Neural cell (in vitro differentiated cells): Measurements from ENCODE around the gene C11orf42. TPM values are rescaled to one million over a fixed set of nuclear protein-coding genes. Genes with fewer than 3 reads are reported as not detected.

Source experiments
- H2AFZ ChIP-seq: fragments of 200-600, 300-800 bp; sonication (generic), shearing (Covaris generic); 2 replicates; pipeline ENCODE4 v1.6.0; 2014; ENCODE audit warnings: low read depth, mild to moderate bottlenecking, antibody characterized with exemption, low read length, moderate library complexity
- H3F3A ChIP-seq: fragments of 200-600 bp; shearing (Covaris generic); 2 replicates; pipeline ENCODE4 v1.6.1; 2016; ENCODE audit warnings: mild to moderate bottlenecking, moderate library complexity, mixed read lengths, antibody characterized with exemption, low read length; ENCODE audit not compliant: insufficient read depth, poor library complexity, severe bottlenecking
- H3K27ac ChIP-seq: fragments of 200-600, 300-800 bp; sonication (generic), shearing (Covaris generic); 2 replicates; pipeline ENCODE4 v1.5.1; 2014; ENCODE audit warnings: mild to moderate bottlenecking, low read length, moderate library complexity
- H3K27me3 ChIP-seq: fragments of 300-800, 200-600 bp; sonication (generic), shearing (Covaris generic); 2 replicates; pipeline ENCODE4 v1.6.0; 2014; ENCODE audit warnings: mild to moderate bottlenecking, low read depth, low read length, moderate library complexity; ENCODE audit not compliant: insufficient read depth
- H3K36me3 ChIP-seq: fragments of 300-800, 200-600 bp; sonication (generic), shearing (Covaris generic); 2 replicates; pipeline ENCODE4 v1.5.1; 2014; ENCODE audit warnings: mild to moderate bottlenecking, antibody characterized with exemption, low read length, moderate library complexity; ENCODE audit not compliant: insufficient read depth
- H3K4me2 ChIP-seq: fragments of 300-800, 200-600 bp; sonication (generic), shearing (Covaris generic); 2 replicates; pipeline ENCODE4 v1.6.0; 2014; ENCODE audit warnings: mild to moderate bottlenecking, low read length
- H3K4me3 ChIP-seq: fragments of 300-800, 200-600 bp; sonication (generic), shearing (Covaris generic); 2 replicates; pipeline ENCODE4 v1.5.1; 2014; ENCODE audit warnings: mild to moderate bottlenecking, low read length, moderate library complexity
- H3K79me2 ChIP-seq: fragments of 200-600 bp; shearing (Covaris generic); replicated peaks from 2 replicates; pipeline ENCODE4 v1.6.0; 2014; ENCODE audit warnings: mild to moderate bottlenecking, low read length, moderate library complexity; ENCODE audit not compliant: insufficient read depth
- H3K9ac ChIP-seq: fragments of 300-800, 200-600 bp; sonication (generic), shearing (Covaris generic); 2 replicates; pipeline ENCODE4 v1.6.1; 2016; ENCODE audit warnings: mild to moderate bottlenecking, low read length, mixed read lengths
- H3K9me2 ChIP-seq: fragments of 200-600 bp; shearing (Covaris generic); 2 replicates; pipeline ENCODE4 v1.6.1; 2016; ENCODE audit warnings: mild to moderate bottlenecking, low read length, mixed read lengths; ENCODE audit not compliant: insufficient read depth
- H3K9me3 ChIP-seq: fragments of 200-600, 300-800 bp; sonication (generic), shearing (Covaris generic); 2 replicates; pipeline ENCODE4 v1.6.1; 2016; ENCODE audit warnings: mild to moderate bottlenecking, mixed run types, low read length, moderate library complexity, mixed read lengths
- H4K20me1 ChIP-seq: fragments of 200-600 bp; shearing (Covaris generic); 2 replicates; pipeline ENCODE4 v1.6.1; 2016; ENCODE audit warnings: mild to moderate bottlenecking, mixed run types; ENCODE audit not compliant: insufficient read depth
- EP300 ChIP-seq: fragments of 450-650 bp; conservative IDR thresholded peaks from 2 replicates; pipeline ENCODE4 v1.6.1; 2014; ENCODE audit warnings: antibody characterized with exemption, mild to moderate bottlenecking, moderate library complexity; ENCODE audit not compliant: poor library complexity, severe bottlenecking
- EZH2 ChIP-seq: fragments of 200-600, 300-800 bp; shearing (Covaris generic), sonication (generic); IDR thresholded peaks from 2 replicates; pipeline ENCODE4 v1.6.1; 2014; ENCODE audit warnings: antibody characterized with exemption, low read length, borderline replicate concordance, mild to moderate bottlenecking; ENCODE audit not compliant: insufficient read depth, poor library complexity, severe bottlenecking
- MXI1 ChIP-seq: fragments of 450-650 bp; conservative IDR thresholded peaks from 2 replicates; pipeline ENCODE4 v1.6.1; 2014; ENCODE audit warnings: antibody characterized with exemption, mild to moderate bottlenecking; ENCODE audit not compliant: poor library complexity, severe bottlenecking
- POLR2AphosphoS5 ChIP-seq: IDR thresholded peaks from 2 replicates; pipeline ENCODE4 v1.6.1; 2012
- RAD21 ChIP-seq: fragments of 450-650 bp; conservative IDR thresholded peaks from 2 replicates; pipeline ENCODE4 v1.6.1; 2014; ENCODE audit warnings: antibody characterized with exemption, mild to moderate bottlenecking, moderate library complexity
- SMC3 ChIP-seq: fragments of 450-650 bp; conservative IDR thresholded peaks from 2 replicates; pipeline ENCODE4 v1.6.1; 2014; ENCODE audit warnings: antibody characterized with exemption, mild to moderate bottlenecking, moderate library complexity; ENCODE audit not compliant: poor library complexity
- TAF1 ChIP-seq: IDR thresholded peaks from 2 replicates; pipeline ENCODE4 v1.6.1; 2012; ENCODE audit warnings: low read depth
- polyA plus RNA-seq: library from polyadenylated mRNA; depleted of rRNA; stranded (reverse); fragments of >200 nt; gene quantifications from 2 replicates; pipeline ENCODE4 v1.2.3, GENCODE V29; 2014
- TF ChIP-seq, protein P1 (sequence below): IDR thresholded peaks from 2 replicates; pipeline ENCODE4 v1.6.1; 2012; ENCODE audit warnings: borderline replicate concordance
- TF ChIP-seq, protein P2 (sequence below): fragments of 450-650 bp; IDR thresholded peaks from 2 replicates; pipeline ENCODE4 v1.5.1; 2014; ENCODE audit warnings: antibody characterized with exemption, mild to moderate bottlenecking, moderate library complexity; ENCODE audit not compliant: poor library complexity, severe bottlenecking

Gene C11orf42
- polyA plus RNA-seq, 1 donor from 2014 or later, result not detected

DNA sequence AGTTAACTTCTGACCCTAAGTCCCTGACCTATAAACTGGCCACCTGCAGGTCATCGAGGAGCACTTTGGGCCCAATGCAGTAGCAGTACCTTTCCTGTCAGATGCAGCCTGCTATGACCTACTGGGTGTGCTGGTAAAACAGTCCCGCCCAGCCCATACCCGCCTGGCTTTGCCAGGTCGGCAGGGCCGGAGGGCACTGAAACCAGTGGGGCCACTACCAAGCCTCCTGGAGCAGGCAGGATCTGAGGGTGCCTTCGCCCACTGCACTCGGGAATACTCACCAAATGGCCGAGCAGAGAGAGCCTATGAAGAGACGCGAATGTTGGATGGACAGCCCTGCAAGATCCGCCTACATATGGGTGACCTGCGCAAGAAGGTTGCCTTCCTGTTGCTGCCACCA lies 4.4 kb downstream of the C11orf42 start:
- TF ChIP-seq SMC3, result no peak
- no peak for TF ChIP-seq MXI1
- TF ChIP-seq, protein P1, sequence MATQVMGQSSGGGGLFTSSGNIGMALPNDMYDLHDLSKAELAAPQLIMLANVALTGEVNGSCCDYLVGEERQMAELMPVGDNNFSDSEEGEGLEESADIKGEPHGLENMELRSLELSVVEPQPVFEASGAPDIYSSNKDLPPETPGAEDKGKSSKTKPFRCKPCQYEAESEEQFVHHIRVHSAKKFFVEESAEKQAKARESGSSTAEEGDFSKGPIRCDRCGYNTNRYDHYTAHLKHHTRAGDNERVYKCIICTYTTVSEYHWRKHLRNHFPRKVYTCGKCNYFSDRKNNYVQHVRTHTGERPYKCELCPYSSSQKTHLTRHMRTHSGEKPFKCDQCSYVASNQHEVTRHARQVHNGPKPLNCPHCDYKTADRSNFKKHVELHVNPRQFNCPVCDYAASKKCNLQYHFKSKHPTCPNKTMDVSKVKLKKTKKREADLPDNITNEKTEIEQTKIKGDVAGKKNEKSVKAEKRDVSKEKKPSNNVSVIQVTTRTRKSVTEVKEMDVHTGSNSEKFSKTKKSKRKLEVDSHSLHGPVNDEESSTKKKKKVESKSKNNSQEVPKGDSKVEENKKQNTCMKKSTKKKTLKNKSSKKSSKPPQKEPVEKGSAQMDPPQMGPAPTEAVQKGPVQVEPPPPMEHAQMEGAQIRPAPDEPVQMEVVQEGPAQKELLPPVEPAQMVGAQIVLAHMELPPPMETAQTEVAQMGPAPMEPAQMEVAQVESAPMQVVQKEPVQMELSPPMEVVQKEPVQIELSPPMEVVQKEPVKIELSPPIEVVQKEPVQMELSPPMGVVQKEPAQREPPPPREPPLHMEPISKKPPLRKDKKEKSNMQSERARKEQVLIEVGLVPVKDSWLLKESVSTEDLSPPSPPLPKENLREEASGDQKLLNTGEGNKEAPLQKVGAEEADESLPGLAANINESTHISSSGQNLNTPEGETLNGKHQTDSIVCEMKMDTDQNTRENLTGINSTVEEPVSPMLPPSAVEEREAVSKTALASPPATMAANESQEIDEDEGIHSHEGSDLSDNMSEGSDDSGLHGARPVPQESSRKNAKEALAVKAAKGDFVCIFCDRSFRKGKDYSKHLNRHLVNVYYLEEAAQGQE, result no peak
- TF ChIP-seq EZH2, result no peak
- TF ChIP-seq TAF1, result no peak
- TF ChIP-seq EP300, result no peak
- no peak for TF ChIP-seq POLR2AphosphoS5
- TF ChIP-seq RAD21, result no peak
- Histone ChIP-seq H3K27me3 (no peaks in the 10 kb centered on the region), H3K4me3 (no peak overlapping the region), H3K9me2 (no peaks in the 10 kb centered on the region), H3K36me3 (peaks cover 8% of the 10 kb centered on the region), H3K9me3 (no peaks in the 10 kb centered on the region), H2AFZ (no peak overlapping the region), H3K79me2 (no peaks in the 10 kb centered on the region), H3K27ac (no peak overlapping the region), H3K9ac (no peak overlapping the region), H3K4me2 (no peak overlapping the region), H4K20me1 (no peaks in the 10 kb centered on the region), H3F3A (no peaks in the 10 kb centered on the region)

DNA sequence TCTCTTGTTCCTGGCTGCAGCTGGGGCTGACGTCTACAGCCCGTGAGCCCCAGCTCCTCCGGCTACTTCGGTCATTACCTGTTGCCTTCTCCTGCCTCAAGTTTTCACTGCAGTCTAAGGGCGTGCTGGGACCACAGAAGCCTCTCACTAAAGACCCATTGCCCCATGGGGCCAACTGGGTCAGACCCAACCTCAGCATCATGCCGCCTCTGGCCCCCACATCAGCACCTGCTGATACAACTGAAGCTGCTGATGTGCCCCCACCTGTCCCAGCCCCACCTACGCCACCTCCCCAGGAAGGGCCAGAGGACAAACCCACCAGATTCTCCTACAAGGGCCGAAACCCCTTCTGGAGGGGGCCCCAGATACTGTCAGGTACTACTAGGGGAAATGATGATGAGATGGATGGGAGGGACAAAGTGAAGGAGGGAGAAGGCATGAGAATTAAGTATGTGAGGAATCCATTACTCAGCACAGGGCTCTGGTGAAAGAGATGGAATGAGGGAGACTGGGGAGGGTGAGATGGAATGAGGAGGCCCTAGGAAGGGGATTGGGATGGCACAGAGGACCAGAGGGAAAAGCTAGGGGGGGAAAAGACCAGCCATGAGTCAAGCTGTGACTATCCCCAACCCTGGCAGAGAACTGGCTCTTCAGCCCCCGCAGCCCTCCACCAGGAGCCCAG lies 5.1 kb downstream of the C11orf42 start:
- no peak overlapping the region for H3K4me2 ChIP-seq
- H3K9ac ChIP-seq, result no peak overlapping the region
- H3K36me3 ChIP-seq, result peaks cover 8% of the 10 kb centered on the region

More for the DNA sequence above, 5.1 kb downstream of the C11orf42 start:
- Histone ChIP-seq H3K27ac (no peak overlapping the region), H3K4me3 (no peak overlapping the region), H4K20me1 (no peaks in the 10 kb centered on the region), H3F3A (no peaks in the 10 kb centered on the region), H2AFZ (no peak overlapping the region), H3K79me2 (no peaks in the 10 kb centered on the region), H3K9me3 (no peaks in the 10 kb centered on the region), H3K9me2 (no peaks in the 10 kb centered on the region), H3K27me3 (no peaks in the 10 kb centered on the region)
- TF ChIP-seq POLR2AphosphoS5 (no peak), RAD21 (no peak), EP300 (no peak), SMC3 (no peak), TAF1 (no peak), EZH2 (no peak), MXI1 (no peak)
- TF ChIP-seq, protein P1, result no peak
- TF ChIP-seq, protein P2, sequence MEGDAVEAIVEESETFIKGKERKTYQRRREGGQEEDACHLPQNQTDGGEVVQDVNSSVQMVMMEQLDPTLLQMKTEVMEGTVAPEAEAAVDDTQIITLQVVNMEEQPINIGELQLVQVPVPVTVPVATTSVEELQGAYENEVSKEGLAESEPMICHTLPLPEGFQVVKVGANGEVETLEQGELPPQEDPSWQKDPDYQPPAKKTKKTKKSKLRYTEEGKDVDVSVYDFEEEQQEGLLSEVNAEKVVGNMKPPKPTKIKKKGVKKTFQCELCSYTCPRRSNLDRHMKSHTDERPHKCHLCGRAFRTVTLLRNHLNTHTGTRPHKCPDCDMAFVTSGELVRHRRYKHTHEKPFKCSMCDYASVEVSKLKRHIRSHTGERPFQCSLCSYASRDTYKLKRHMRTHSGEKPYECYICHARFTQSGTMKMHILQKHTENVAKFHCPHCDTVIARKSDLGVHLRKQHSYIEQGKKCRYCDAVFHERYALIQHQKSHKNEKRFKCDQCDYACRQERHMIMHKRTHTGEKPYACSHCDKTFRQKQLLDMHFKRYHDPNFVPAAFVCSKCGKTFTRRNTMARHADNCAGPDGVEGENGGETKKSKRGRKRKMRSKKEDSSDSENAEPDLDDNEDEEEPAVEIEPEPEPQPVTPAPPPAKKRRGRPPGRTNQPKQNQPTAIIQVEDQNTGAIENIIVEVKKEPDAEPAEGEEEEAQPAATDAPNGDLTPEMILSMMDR, result no peak
